Stromal cell of bone marrow (primary cell): Measurements from ENCODE around the gene CEMIP2.

Source experiments
- DNase-seq: peaks from one replicate; pipeline ENCODE4 v3.0.0-alpha.2; 2012; ENCODE audit warnings: low read depth

The CEMIP2 gene

DNA sequence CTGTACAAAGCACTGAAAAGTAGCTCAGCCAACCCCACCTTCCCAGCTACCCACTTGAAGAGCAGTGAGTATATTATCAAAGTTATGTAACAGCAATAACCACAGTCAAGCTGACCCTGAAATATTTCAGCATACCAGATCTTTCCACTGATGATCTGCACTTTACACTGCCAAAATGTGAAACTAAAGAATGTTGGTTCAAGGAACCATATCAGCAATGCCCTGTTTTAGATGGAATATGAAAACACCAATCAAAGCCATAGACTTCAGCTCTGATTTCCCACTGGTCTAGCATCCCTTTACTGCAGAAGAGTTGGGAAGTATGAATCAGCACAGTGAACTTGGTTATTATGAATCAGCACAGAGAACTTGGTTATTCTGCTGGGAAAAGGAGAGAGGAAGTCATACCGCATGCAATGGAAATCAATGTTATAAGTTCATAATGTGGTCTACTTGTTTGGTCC, 20.0 kb downstream of the CEMIP2 start:
- DNase-seq = peak; percentile 97

DNA sequence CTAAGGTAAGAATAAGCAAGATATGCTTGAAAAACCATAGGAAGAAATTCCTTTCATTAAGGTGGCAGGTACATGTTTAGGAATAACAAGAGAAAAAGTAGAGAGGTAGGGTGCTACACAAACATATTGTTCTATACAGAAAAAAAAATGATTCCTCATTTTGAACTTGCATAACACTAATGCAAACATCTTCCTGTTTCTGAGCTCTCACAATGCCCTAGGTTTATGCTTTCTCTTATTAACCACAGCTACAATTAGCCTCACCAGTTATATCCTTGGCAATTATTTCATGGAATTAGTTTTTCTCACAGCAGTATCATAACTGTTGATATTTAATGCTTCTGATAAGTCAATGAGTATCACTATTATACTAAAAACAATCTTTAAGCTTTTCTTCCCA, 20.7 kb downstream of the CEMIP2 start:
- DNase-seq = no peak

DNA sequence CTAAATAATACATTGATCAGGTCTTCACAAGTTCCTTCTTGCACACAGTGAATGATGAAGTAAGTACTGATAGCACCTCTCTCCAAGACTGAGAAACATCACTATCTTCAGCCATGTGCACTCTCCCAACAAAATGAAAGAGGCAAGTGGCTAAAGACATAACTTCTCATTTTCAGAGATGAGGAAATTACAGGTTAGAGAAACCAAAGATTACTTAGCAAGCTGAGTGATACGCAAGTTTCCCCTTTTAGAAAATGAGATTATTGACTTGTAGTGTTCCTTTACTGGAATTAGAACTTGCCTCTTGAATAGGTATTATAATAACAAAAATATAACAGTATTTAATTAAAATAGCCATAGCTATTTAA, 21.6 kb downstream of the CEMIP2 start:
- DNase-seq = no peak

DNA sequence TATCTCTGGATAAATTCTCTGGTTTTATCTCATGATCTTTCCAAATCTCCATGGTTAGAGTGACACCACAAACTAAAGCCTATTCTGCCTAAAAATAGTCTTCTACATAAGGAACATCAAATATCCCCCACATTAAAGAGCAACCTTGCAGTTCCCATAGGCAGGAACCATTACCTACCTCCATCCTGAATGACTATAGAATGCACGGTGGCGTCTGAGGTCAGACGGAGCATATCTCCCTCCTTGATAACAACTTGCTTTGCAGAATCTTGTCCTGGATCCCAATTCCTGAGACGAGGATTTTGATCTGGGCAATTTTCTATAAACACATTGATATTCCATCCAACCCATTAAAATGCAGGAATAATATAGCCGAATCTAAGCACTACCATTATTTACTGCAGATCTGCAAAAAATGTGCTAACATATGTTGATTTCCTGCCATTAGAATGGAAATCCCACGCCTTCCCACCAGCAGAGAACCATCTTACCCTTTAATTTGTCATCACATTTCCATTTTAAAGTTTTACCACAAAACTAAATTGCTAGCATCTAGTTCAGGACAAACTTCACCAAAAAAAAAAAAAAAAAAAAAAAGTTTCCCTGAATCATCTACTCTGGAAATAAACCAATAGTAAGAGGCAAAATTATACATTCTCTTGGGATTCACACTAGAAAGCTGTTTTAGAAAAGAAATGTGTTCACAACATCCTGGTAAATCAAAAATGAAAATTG, 22.1 kb downstream of the CEMIP2 start:
- DNase-seq = no peak

DNA sequence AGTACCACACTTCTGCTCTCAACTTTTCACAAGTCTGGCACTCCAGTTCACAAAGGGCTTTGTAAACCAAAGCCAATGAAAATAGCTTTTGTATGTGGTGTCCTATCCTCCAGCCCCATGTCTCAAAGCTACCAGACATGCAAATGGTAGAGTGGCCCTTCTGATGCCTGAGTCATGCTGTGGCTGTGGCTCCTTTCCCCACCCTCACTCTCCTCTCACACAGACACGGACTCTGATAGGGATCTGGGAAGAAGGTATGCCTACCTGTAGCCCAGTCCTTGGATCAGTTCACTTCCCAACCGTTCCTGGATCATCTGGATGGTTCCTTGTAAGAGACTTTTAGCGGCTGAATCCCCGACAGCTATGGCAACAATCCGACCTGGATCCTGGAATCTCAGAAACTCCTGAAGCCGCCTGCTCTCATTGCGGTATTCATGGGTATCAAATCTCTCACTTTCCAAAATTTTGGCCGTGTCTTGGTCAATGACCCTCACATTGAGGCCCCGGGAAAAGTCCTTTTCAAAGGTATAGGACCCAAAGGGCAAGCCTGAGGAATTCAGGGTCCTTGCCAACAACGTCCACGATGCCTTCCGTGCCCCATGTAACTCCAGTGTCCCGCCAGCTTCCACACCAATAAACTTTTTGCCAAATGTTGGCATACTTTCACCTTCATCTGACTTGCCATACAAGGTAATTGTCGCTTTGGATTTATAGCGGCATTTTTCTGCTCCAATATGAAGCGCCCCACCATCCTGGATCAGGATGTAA, 23.4 kb downstream of the CEMIP2 start:
- DNase-seq = no peak

DNA sequence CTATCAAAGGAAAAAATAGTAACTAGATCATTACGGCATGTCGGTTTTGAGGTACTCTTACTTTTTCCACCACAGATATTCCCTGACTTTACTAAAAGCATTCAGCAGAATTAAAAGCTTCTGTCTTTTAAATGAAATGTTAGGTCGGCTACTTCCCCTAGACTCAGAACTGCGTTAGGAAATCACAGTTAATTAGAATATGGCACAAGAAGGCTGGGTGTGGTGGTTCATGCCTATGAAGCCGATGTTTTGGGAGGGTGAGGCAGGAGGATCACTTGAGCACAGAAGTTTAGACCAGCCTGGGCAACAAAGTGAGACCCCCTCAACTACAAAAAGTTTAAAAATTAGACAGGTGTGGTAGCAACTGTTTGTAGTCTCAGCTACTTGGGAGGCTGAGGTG, 24.4 kb downstream of the CEMIP2 start:
- no peak for DNase-seq

DNA sequence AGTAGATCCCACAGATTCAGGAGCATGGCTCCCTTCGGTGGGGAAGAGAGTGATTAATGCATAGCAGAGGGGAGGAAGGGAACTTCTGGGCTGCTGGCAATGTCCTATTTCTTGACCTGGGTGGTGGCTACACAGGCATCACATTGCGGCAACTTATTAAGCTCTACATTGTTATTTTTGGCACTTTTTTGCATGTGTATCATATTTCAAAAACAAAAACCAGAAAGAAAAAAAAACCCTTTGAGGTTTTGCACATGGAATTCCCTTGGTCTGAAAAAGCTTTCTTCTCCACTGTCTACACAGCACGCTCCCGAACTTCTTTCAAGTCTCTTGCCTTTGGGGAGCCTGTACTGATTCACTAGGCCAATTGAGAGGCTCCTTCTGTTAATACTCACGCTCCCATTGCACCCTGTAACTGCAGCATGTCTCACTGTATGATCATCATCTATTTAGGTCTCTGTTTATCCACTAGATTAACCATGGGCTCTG, 25.1 kb downstream of the CEMIP2 start:
- DNase-seq = peak; percentile 44

DNA sequence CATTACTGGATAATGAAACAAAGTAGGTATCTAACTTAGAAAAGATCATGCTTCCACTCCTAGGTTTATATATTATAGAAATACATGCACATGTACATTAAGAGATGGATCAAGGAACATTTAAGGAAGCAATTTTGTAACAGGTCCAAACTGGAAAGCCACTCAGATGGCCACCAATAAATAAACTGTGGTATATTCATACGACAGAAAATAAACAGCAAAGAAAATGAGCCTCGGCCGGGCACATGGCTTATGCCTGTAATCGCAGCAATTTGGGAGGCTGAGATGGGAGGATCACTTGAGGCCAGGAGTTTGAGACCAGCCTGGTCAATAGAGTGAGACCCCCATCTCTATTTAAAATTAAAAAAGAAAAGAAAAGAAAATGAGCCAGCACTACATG, 25.6 kb downstream of the CEMIP2 start:
- DNase-seq = no peak

DNA sequence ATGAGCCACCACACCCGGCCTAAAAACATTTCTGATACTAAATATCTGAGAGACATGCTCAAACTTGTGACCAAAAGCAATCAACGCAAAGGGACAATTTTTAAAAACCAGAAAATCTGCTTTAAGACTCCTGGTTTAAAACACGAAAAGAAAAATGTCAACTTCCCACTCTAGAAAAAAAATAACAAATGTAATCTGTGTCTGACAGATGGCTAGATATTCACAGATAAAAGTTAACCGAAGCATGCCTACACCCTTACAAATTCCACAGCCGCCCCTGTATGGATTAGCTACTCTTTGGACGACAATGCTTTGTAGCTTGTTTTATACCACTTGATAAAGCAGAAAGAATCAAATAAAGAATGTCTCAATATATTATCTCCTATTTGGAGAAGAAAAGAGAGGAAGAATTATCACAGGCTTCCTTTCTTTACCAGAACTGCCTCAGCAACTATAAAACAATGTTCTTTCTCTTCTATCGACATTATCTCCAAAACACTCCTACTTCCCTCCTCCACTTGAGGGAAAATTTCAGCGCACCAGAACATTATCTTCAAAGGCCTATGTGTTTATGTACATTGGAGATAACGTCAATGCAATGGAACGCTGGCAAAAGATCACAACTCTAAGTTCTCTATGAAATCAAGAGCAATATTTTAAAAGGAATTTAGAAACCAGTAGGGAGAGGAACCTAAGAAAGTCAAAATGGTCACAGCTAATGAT, 26.2 kb downstream of the CEMIP2 start:
- no peak for DNase-seq

DNA sequence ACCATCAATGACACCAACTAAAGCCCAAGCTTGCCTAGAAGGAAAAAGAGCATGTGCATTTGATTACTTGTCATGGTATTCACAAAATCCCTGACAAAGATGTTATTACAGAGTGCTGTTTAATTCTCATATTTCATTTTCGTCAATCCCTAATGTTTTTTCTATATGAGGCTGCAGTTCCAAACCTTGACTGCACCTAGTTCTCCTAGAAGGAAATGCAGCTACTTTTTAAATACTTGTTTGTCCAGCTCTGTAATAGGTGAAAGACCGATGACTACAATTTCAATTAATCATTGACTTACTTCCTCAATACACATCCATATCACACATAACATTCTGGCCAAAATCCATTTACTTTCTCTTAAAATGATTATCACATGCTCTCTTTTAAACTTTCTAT, 28.1 kb downstream of the CEMIP2 start:
- DNase-seq = no peak

DNA sequence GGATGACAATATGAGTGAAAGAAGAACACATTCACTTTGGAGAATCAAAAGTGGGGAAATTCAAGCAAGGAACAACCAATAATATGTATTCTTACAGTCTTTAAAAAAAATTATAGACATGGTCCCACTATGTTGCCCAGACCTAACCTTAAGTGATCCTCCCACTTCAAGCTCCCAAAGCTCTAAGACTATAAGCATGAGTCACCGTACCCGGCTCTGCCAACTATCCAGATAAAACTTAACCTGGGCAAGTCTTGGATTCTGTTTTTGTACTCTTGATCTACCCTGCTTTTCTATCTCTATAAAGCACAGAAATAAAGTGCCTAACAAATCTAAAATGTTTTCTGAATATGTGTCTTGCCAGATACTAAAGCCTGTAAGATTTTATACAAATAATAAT, 30.9 kb downstream of the CEMIP2 start:
- no peak for DNase-seq

DNA sequence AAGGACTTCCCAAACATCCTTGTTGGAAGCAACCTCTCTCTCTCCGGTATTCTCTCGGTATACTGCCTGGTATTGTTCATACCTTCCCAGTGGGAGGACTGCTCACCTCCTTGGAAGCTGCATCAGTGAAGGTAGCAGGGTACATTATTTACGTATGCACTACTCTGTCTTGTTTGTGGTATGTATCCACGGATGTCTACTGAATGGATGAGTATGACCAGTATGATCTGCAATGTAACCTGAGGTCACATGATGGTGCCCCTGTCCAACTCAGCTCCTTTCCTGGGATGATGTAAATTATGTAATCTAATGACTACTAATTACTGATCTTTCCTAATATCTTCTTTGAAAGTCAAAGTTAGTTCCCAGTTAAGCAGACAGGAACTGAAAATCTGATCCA, 32.1 kb downstream of the CEMIP2 start:
- DNase-seq = no peak

DNA sequence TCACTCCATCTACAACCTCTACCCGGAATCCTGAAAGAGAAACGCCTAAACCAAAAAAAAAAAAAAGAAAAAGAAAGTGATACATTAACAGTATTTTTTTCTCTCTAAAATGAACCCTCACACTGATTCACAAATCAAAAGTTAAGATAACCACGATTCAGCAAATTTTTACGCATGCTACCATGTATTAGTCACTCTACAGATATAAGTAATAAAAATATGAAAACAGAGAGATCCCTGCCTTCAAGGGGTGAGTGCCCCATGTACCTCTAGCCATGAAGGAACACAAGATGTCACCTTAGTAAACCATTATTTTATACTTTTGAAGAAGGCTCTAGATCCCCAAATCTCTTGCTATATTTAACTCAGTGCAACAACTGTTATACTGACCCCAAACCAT, 33.4 kb downstream of the CEMIP2 start:
- DNase-seq = no peak

DNA sequence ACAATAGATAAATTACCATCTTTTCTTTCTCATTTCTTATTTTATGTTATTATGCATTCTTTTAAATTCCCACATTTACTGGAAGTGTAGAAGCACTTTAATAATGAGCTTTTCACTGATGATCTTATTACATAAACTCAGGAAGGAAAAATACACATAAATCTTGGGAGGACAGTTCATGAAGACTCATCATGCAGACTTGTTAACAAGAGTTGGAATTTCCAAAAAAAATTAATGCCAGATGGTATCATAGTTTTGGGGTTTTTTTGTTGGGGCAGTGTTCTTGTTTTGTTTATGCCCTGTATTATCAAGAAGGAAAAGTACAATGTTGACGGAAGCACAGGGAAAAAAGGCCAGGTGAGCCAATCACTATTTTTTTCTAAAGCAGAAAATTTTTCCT, 35.1 kb downstream of the CEMIP2 start:
- DNase-seq = no peak

DNA sequence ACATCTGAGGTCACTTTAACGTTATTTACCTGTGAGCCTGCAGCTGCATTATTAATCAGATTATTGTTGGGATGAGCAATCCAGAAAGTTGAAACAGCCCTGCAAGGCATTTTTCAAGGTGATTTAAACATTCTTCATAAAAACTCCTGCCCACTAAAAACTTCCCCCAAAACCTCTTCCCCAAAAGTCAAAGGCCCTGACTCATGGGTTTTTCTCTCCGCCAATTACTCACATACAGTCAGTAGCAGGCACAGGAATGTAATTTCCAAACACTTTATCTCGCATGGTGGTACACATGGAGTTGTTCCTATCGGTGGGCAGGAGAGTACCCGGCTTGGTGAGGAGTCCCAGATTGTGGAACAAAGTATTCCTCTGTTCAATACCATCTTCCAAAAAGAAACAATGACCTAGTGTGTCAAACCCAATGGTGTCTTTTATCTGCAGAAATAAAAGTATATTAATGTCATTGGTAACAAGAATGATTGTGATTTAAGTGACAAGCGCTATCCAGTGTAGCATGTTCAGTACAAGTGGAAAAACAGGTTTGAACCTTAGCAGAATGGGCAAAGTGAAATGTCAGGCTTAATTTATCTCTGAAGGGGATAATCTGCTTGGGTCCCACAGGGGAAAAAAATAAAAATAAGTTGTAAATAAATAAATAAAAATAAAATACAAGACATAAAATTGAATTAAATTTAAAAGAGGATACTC, 38.3 kb downstream of the CEMIP2 start:
- no peak for DNase-seq

DNA sequence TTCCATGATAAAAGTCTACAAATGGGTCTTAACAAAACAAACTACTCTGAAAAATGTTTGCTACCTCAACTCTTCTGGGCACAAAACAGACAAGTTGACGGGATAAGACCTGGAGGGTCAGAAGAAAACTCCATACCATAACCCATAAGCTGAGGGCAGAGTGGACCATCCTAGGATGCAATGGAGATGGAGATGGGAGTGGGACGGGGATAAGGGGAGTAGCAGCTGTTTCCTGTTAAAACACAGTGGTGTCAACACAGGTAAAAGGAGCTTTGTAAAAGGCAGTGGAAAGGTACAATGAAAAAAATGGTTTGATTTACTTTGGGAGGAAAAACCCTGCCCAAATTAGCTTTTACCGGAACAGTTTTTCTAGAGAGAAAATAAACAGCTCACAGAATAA, 41.6 kb downstream of the CEMIP2 start:
- no peak for DNase-seq

DNA sequence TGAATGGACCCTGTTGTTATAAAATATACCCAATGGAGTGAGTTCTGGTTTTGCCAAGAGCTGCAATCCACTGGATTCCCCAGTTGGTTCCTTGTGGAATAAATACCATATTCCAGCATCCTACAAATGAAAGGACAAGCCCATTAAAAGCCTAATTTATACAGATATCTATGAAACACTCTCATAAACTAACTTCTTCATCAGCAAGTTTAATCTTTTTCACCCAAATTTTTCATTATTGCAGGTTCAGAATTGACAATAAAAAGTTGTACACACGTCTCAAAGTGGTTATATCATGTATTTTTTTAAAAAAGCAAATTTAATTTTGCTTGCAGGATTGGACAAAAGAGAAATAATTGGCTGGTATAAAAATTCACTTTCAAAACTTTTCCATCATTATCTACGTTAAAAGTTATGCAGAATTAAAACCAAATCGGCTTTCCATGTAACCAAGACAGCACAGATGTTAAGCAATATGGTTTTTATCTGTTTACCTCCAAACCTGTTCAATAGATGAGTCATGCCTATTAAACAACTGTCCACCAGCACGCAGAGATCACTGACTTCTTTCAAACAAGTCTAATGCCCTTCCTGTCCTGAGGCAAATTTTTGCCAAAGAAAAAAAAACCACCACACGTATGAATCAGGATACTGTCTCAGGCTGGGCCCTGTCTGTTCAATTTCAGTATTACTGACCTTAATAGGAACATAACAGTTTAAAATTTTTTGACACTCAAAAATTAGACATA, 42.5 kb downstream of the CEMIP2 start:
- no peak for DNase-seq

DNA sequence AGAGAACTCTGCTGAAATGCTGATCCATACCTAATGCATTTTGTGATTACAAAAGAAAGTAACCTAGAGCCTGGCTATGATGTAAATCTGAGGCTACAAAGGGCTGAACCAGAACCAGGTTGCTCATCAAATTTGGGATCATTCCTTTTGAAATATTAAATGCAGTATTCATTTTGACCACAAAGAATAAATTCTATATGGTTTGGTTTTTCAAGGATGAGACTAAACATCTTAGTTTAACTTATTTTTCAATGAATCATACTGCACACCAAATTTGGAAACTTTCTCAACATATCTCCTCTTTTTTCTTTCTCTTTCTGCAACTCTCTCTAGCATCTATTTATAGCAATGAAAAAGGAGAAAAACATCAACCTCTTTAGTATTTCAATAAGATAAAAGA, 46.5 kb downstream of the CEMIP2 start:
- no peak for DNase-seq

DNA sequence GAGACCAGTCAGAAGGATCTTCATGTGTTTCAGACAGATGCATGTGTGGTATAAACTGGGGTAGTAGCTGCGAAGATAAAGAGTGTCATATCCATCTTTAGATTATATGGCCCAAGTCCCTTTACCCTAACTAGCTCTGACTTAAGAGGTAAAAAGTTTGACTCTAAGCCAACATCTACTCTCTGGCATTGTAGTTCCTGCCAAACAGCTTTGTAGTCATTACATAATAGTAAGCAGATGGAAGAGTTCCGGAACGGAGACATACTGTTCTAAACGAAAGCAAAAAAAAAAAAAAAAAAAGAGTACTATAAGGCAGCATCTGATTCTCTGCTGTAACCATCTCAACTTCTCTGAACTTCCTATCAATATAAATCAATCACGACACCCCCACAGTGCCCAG, 48.8 kb downstream of the CEMIP2 start:
- no peak for DNase-seq

DNA sequence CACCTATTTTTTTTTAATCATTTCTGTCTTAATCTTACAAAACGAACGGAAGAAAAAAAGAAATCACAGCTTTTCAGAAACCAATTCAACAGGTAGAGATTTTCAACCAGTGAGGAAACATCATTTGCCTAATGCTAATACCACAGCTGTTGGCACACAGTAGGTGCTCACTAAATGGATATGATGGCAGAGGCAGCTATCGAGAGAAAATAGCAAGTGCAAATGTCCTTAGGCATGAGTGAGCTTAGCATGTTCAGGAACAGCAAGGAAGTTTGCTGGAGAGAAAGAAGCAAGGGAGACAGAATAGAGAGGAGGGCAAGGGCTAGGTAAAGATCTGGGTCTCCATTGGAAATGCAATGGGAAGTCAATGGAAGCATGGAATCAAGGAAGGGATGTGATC, 49.2 kb downstream of the CEMIP2 start:
- DNase-seq = no peak

DNA sequence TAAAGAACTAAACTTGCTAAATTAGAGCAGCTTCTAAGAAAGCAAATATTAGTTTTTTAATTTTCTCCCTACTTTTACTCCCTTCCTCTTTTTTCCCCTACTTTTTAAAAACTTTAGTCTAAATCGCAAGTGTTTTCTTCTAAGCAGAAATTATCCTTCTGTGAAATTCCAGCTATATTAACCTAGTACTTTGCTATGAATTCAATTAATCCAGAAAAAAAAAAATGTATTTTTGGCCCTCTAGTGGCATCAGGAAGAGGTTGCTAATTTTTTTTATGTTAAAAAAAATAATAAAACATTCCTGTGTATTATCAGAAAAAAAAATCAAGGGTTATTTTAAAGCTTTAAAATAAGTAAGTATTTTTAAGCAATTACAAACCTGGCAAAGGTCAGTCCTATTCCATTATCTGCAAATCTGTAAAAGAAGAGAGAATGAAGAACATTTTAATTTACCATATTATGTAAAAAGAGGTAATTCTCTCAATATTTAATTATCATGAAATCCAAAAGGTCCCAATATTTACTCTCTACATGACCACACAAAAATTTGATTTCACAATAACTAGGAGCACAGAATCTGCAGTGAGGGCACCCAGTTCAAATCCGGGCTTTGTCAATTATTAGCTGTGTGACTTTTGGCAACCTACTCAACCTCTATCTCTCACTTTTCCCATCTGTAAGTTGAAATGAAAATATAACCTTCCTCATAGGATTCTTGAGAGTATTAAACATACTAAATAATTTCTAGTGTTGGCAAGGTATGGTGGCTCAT, 52.0 kb downstream of the CEMIP2 start:
- DNase-seq = no peak
